Body of pancreas (tissue), 4 donors: ENCODE measurements around the gene TOR2A. TPM values are rescaled to one million over a fixed set of nuclear protein-coding genes. Genes with fewer than 3 reads are reported as not detected.

ENCODE experiments used
- ATAC-seq: fragments of 150-250 bp; one replicate; pipeline ENCODE4 v1.9.1; 2016
- DNase-seq, 4 donors: peaks; one replicate each; pipeline ENCODE4 v3.0.0-alpha.2; 2019
- H3K27ac ChIP-seq, 4 donors: fragments of 200-600 bp; sonication (generic); 1 replicate in 3 of 4; 2 replicates in 1 of 4; pipeline versions ENCODE4 v1.5.1 to v1.6.1; 2016 to 2019; ENCODE audit warnings: mild to moderate bottlenecking in 1 of 4, mixed read lengths in 1 of 4, moderate library complexity in 1 of 4
- H3K27me3 ChIP-seq, 2 donors: fragments of 200-600 bp; sonication (generic); one replicate each; pipeline ENCODE4 v1.6.0; 2016; ENCODE audit warnings: mild to moderate bottlenecking in 1 of 2
- H3K36me3 ChIP-seq, 2 donors: fragments of 200-600 bp; sonication (generic); replicated peaks in 1 of 2; 2 replicates each; pipeline ENCODE4 v1.5.1; 2016; ENCODE audit warnings: low read depth in 2 of 2; ENCODE audit not compliant: insufficient read depth in 1 of 2
- H3K4me1 ChIP-seq: fragments of 200-600 bp; sonication (generic); one replicate; pipeline ENCODE4 v1.6.0; 2016
- H3K4me3 ChIP-seq, 2 donors: fragments of 200-600 bp; sonication (generic); 1 replicate in 1 of 2; 2 replicates in 1 of 2; pipeline ENCODE4 v1.5.1; 2016 to 2019
- H3K9me3 ChIP-seq, 3 donors: fragments of 200-600 bp; sonication (generic); 1 replicate in 2 of 3; 2 replicates in 1 of 3; pipeline ENCODE4 v1.5.1; 2016
- CTCF ChIP-seq, 7 experiments: fragments of 450-650 bp in 4 of 7; fragments of 200-600 bp in 3 of 7; sonication (generic) in 3 of 7; IDR thresholded peaks; one replicate each; pipeline ENCODE4 v1.5.1; 2016 to 2019; ENCODE audit warnings: antibody characterized with exemption in 7 of 7
- POLR2A ChIP-seq, 3 donors: fragments of 450-650 bp; IDR thresholded peaks; one replicate each; pipeline ENCODE4 v1.6.1; 2016; ENCODE audit warnings: antibody characterized with exemption in 3 of 3, mild to moderate bottlenecking in 2 of 3
- WGBS, 2 donors: methylation state at CpG; one replicate each; pipeline ENCODE4 v1.1.5; 2017; 5-methylcytosine and 5-hydroxymethylcytosine counted together
- intact Hi-C: fragments of 100-400 bp; cut with DNase I; formaldehyde crosslinking; loops from one replicate; pipeline ENCODE4 v1.15.1; 2023
- total RNA-seq, 2 donors: library from RNA; depleted of rRNA; stranded (reverse); fragments of >200 nt; gene quantifications; one replicate each; pipeline ENCODE4 v1.1.0, GENCODE V29; 2016

The TOR2A gene
- total RNA-seq, 2 donors from 2014 or later: 8.3 to 14.2 TPM

- no peak for ATAC-seq
- 82 to 83% methylated on average over 12 of the region's 12 CpGs for WGBS, 2 donors
- Histone ChIP-seq H3K36me3 (no peaks in the 10 kb centered on the region), H3K4me1 (peaks cover 6% of the 10 kb centered on the region), H3K9me3 (no peaks in the 10 kb centered on the region), H3K27me3 (no peaks in the 10 kb centered on the region), H3K27ac (no peak overlapping the region), H3K4me3 (no peak overlapping the region)
- no peak for TF ChIP-seq POLR2A (IDR thresholded peaks at IDR 0.05)
- no peak for TF ChIP-seq CTCF (IDR thresholded peaks at IDR 0.05)
- intact Hi-C loops: no loop called here
- DNase-seq: no peak
Measured at GRCh38 chr9:127720031-127720864, 14.8 kb downstream of the TOR2A start.

- Histone ChIP-seq H3K4me3 (no peak overlapping the region), H3K9me3 (no peaks in the 10 kb centered on the region), H3K36me3 (no peaks in the 10 kb centered on the region), H3K27me3 (no peaks in the 10 kb centered on the region), H3K27ac (no peak overlapping the region), H3K4me1 (peaks cover 17% of the 10 kb centered on the region)
- TF ChIP-seq CTCF (IDR thresholded peaks at IDR 0.05): no peak
- TF ChIP-seq POLR2A (IDR thresholded peaks at IDR 0.05): no peak
- ATAC-seq: no peak
- intact Hi-C loops: no loop called here
- no peak for DNase-seq
- WGBS, 2 donors: 62 to 65% methylated on average over 5 of the region's 5 CpGs
Measured at GRCh38 chr9:127717766-127718165, 17.3 kb downstream of the TOR2A start.

- WGBS, 2 donors: 60 to 65% methylated on average over 1 to 9 of the region's 9 CpGs
- TF ChIP-seq CTCF (IDR thresholded peaks at IDR 0.05): no peak
- TF ChIP-seq POLR2A (IDR thresholded peaks at IDR 0.05): no peak
- ATAC-seq: no peak
- Histone ChIP-seq H3K27ac (peak overlapping the region in 2 of 4 donors; percentile 29 to 86), H3K27me3 (no peaks in the 10 kb centered on the region), H3K36me3 (no peaks in the 10 kb centered on the region), H3K4me1 (peaks cover 17% of the 10 kb centered on the region), H3K4me3 (no peak overlapping the region), H3K9me3 (no peaks in the 10 kb centered on the region)
- intact Hi-C loops: no loop called here
- DNase-seq: no peak
Measured at GRCh38 chr9:127716412-127716811, 18.7 kb downstream of the TOR2A start.

- ATAC-seq: peak; percentile 97
- no peaks in the 10 kb centered on the region for H3K27me3 ChIP-seq
- WGBS, 2 donors: 6% methylated on average over 65 of the region's 65 CpGs; no CpG with 5 or more reads in 1 of the 2 donors
- peak within 1 kb of the TSS; percentile 77 to 79 for H3K4me3 ChIP-seq
- peak; percentile 97 for DNase-seq
- TF ChIP-seq CTCF (IDR thresholded peaks at IDR 0.05) (peak in 1 of 7 experiments; percentile 4), POLR2A (IDR thresholded peaks at IDR 0.05) (peak; percentile 28 to 66 (median 62))
- H3K9me3 ChIP-seq: no peaks in the 10 kb centered on the region
- no peaks in the 10 kb centered on the region for H3K36me3 ChIP-seq
- H3K27ac ChIP-seq: peak within 1 kb of the TSS; percentile 29 to 86 (median 64)
- intact Hi-C loops: no loop called here
- peaks cover 17% of the 10 kb centered on the region for H3K4me1 ChIP-seq
Measured at GRCh38 chr9:127715470-127716337, 19.4 kb downstream of the TOR2A start, which contains the start of the genes PTRH1 and TTC16. Gene PTRH1, minus strand, starts transcription at chr9:127715663. Its CDS starts 24 bp downstream, at chr9:127715639. Gene TTC16, plus strand, starts transcription at chr9:127716079. Its CDS starts 67 bp downstream, at chr9:127716146.
